ENCODE data around the gene HOXC11. TPM values are rescaled to one million over a fixed set of nuclear protein-coding genes. Genes with fewer than 3 reads are reported as not detected.

Gene HOXC11
- total RNA-seq, 1 donor from 2014 or later: not detected

DNA sequence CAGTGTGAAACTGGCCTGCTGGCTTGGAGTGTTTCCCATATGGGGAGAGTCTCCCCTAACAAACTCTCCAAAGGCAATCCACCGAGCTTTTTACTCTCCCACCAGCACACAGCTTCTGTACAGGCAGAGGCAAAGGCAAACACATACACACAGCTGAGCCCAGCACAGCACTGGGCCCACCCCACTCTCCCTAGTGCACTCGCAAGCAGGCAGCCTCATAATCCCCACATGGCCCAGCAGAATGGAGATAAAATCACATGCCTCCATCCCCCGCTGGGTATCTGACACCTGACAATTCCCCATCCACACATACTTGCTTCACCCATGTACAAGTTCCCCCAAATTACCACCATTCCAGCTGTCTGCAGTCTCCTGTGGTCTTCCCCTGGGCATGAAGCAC, 14.8 kb upstream of the HOXC11 start:
- peaks cover 93% of the 10 kb centered on the region for H3K27me3 Mint-ChIP-seq (ENCODE audit: insufficient read depth, low read depth)
- no peaks in the 10 kb centered on the region for H3K36me3 Mint-ChIP-seq
- peaks cover 50% of the 10 kb centered on the region for H4K20me1 ChIP-seq (ENCODE audit: low read depth)

DNA sequence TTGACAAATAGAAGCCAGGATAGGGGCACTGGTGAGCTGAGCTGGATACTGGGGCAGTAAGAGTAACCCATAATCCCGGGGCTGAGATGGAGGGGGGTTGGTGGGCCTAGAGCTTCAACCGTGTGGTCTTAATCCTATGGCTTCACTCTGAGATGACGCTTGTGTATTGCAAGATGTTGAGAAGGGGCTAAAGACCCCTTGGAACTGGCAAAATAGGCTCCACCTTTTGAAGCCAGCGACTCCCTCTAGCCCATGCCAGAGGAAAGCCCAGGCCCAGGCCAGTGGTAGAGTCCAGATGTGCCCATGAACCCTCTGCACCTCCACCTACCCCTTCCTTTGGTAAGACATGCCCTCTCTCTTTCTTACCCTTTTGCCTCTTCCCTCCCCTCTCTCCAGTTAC, 13.6 kb upstream of the HOXC11 start:
- H3K27ac ChIP-seq: no peak overlapping the region
- no peaks in the 10 kb centered on the region for H3K79me2 ChIP-seq (ENCODE audit: low read depth)
- H3K9ac ChIP-seq: no peak overlapping the region
- no peaks in the 10 kb centered on the region for H3K9me3 ChIP-seq (ENCODE audit: low read depth)
- H3K27ac Mint-ChIP-seq: no peak overlapping the region
- H3K36me3 Mint-ChIP-seq: peaks cover 2% of the 10 kb centered on the region
- no peak overlapping the region for H2AFZ ChIP-seq (replicated peaks)
- no peaks in the 10 kb centered on the region for H3F3A ChIP-seq (ENCODE audit: low read depth)
- no peaks in the 10 kb centered on the region for H3K36me3 ChIP-seq
- H3K27me3 Mint-ChIP-seq (ENCODE audit: insufficient read depth, low read depth): peaks cover 93% of the 10 kb centered on the region
- H3K4me2 ChIP-seq: no peak overlapping the region
- no peaks in the 10 kb centered on the region for H3K4me1 ChIP-seq
- H3K4me3 ChIP-seq: no peak overlapping the region
- peaks cover 100% of the 10 kb centered on the region for H3K27me3 ChIP-seq
- H4K20me1 ChIP-seq (ENCODE audit: low read depth): peaks cover 48% of the 10 kb centered on the region
- TF ChIP-seq EZH2 (IDR thresholded peaks at IDR 0.05): no peak
- no peak for TF ChIP-seq EZH2phosphoT487 (IDR thresholded peaks at IDR 0.05)
- TF ChIP-seq, protein P1, sequence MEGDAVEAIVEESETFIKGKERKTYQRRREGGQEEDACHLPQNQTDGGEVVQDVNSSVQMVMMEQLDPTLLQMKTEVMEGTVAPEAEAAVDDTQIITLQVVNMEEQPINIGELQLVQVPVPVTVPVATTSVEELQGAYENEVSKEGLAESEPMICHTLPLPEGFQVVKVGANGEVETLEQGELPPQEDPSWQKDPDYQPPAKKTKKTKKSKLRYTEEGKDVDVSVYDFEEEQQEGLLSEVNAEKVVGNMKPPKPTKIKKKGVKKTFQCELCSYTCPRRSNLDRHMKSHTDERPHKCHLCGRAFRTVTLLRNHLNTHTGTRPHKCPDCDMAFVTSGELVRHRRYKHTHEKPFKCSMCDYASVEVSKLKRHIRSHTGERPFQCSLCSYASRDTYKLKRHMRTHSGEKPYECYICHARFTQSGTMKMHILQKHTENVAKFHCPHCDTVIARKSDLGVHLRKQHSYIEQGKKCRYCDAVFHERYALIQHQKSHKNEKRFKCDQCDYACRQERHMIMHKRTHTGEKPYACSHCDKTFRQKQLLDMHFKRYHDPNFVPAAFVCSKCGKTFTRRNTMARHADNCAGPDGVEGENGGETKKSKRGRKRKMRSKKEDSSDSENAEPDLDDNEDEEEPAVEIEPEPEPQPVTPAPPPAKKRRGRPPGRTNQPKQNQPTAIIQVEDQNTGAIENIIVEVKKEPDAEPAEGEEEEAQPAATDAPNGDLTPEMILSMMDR (IDR thresholded peaks at IDR 0.05): no peak
- H3K4me3 Mint-ChIP-seq: no peak overlapping the region
- DNase-seq (ENCODE audit: low spot score): no peak
- peaks cover 14% of the 10 kb centered on the region for H3K9me3 Mint-ChIP-seq
- H3K4me1 Mint-ChIP-seq: no peaks in the 10 kb centered on the region

More for the DNA sequence above, 14.8 kb upstream of the HOXC11 start:
- no peaks in the 10 kb centered on the region for H3F3A ChIP-seq (ENCODE audit: low read depth)
- no peak for DNase-seq (ENCODE audit: low spot score)
- H3K79me2 ChIP-seq (ENCODE audit: low read depth): no peaks in the 10 kb centered on the region
- H3K9me3 Mint-ChIP-seq: peaks cover 10% of the 10 kb centered on the region
- no peaks in the 10 kb centered on the region for H3K4me1 Mint-ChIP-seq
- no peaks in the 10 kb centered on the region for H3K36me3 ChIP-seq
- no peak overlapping the region for H3K27ac Mint-ChIP-seq
- H2AFZ ChIP-seq (replicated peaks): no peak overlapping the region
- no peak for TF ChIP-seq EZH2 (IDR thresholded peaks at IDR 0.05)
- TF ChIP-seq, protein P1 (IDR thresholded peaks at IDR 0.05): no peak
- no peak for TF ChIP-seq EZH2phosphoT487 (IDR thresholded peaks at IDR 0.05)
- H3K4me1 ChIP-seq: no peaks in the 10 kb centered on the region
- H3K9me3 ChIP-seq (ENCODE audit: low read depth): no peaks in the 10 kb centered on the region
- no peak overlapping the region for H3K4me3 Mint-ChIP-seq
- H3K9ac ChIP-seq: no peak overlapping the region
- H3K27me3 ChIP-seq: peaks cover 100% of the 10 kb centered on the region
- no peak overlapping the region for H3K4me3 ChIP-seq
- no peak overlapping the region for H3K27ac ChIP-seq
- no peak overlapping the region for H3K4me2 ChIP-seq

DNA sequence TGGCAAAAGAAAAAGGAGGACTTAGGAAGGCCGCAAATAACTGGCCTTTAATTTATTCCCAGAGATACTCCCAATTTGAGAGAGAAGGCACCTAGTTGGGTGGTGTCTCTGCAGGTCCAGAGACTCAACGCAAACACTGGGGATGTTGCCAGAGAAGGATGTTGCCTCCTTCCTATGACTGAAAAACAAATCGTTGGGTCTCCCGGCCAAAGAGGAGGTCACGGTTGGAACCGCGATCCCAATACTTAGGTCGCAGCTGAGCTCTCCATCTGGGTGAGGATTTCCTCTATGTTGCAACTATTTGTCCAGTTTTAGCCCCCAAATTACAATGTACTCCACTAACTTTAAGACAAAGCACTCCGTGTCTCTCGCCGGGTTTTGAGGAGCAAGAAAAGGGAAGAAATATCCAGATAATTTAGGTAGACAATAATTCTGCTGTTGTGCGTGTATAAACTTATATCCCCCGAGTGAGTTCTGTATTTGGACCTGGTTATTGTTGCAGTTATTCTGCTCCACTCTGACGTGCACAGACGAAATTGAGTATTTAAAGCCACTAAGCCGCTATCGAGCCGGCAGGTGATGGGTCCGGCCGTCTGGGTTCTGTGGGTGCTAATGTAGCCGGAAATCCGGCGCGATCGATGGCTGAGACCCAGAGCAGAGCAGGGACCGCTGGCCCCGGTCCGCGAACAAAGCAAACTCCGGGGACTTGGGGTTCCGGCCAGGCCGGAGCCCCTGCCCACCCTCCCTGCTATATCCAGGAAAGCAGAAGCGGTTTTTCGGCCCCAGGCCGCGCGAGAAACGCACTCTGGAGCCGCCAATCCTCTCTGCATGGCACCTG, 12.5 kb upstream of the HOXC11 start:
- H3K27ac Mint-ChIP-seq: no peak overlapping the region

More for the DNA sequence above, 12.5 kb upstream of the HOXC11 start:
- peak; percentile 91 for TF ChIP-seq EZH2 (IDR thresholded peaks at IDR 0.05)
- TF ChIP-seq, protein P1 (IDR thresholded peaks at IDR 0.05): no peak
- peaks cover 14% of the 10 kb centered on the region for H3K9me3 Mint-ChIP-seq
- no peak overlapping the region for H3K4me3 ChIP-seq
- H3K36me3 Mint-ChIP-seq: peaks cover 2% of the 10 kb centered on the region
- H3K4me2 ChIP-seq: no peak overlapping the region
- no peak overlapping the region for H2AFZ ChIP-seq (replicated peaks)
- H3K36me3 ChIP-seq: no peaks in the 10 kb centered on the region
- peaks cover 50% of the 10 kb centered on the region for H4K20me1 ChIP-seq (ENCODE audit: low read depth)
- peaks cover 93% of the 10 kb centered on the region for H3K27me3 Mint-ChIP-seq (ENCODE audit: insufficient read depth, low read depth)
- peaks cover 100% of the 10 kb centered on the region for H3K27me3 ChIP-seq
- no peaks in the 10 kb centered on the region for H3K9me3 ChIP-seq (ENCODE audit: low read depth)
- no peaks in the 10 kb centered on the region for H3F3A ChIP-seq (ENCODE audit: low read depth)
- no peaks in the 10 kb centered on the region for H3K4me1 ChIP-seq
- no peak overlapping the region for H3K27ac ChIP-seq
- no peak for DNase-seq (ENCODE audit: low spot score)
- no peak overlapping the region for H3K4me3 Mint-ChIP-seq
- H3K79me2 ChIP-seq (ENCODE audit: low read depth): no peaks in the 10 kb centered on the region
- H3K9ac ChIP-seq: no peak overlapping the region
- no peaks in the 10 kb centered on the region for H3K4me1 Mint-ChIP-seq

Data from neural progenitor cell (in vitro differentiated cells).